Measurements from ENCODE around the gene CACNA1B.

DNA sequence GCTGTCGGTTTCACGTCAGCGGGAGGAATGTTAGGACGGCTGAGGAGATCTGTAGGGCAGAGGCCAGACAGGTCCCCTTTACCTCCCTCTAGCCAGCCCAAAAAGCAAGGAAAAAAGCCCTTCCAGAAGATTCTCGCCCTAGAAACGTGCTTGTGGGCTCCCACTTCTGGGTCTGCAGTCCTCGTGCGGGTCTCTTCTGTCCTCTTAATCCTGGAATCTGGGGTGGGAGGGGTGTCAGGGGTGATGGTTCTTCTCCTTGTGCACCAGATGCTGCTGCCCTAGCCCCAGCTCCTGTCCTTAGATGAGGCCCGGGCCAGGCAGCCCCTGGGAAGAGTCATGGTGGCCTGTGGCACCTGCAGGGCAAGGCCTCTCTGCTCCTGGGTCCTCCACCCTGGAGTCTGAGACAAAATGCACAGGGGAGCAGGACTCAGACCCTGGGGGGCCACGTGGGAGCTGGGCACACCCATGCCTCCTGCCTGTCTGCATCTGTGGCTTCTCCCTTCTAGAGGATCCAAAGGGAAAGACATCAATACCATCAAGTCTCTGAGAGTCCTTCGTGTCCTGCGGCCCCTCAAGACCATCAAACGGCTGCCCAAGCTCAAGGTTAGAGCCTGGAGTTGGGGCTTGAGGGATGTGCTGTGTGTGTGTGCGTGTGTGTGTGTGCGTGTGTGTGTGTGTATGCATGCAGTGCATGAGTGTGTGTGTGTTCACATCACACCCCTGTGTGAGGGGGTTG is 174.2 kb downstream of the CACNA1B start:
- TF ChIP-seq ZNF274 (IDR thresholded peaks at IDR 0.05; ENCODE audit: low read depth, low read length) (no peak), YY1 (IDR thresholded peaks at IDR 0.05; ENCODE audit: insufficient read depth, insufficient read length) (no peak)
